Thyroid gland (tissue), 4 donors: ENCODE results near the gene TARS2. TPM values are rescaled to one million over a fixed set of nuclear protein-coding genes. Genes with fewer than 3 reads are reported as not detected.

Experiments
- DNase-seq, 2 donors: peaks; one replicate each; pipeline ENCODE4 v3.0.0-alpha.2; 2019
- H3K27ac ChIP-seq, 3 donors: fragments of 200-600 bp; sonication (generic); 1 replicate in 2 of 3; 2 replicates in 1 of 3; pipeline ENCODE4 v1.5.1; 2016 to 2019; ENCODE audit warnings: mild to moderate bottlenecking in 1 of 3, moderate library complexity in 1 of 3
- H3K27me3 ChIP-seq: fragments of 200-600 bp; sonication (generic); one replicate; pipeline ENCODE4 v1.5.1; 2019
- H3K36me3 ChIP-seq, 2 donors: fragments of 200-600 bp; sonication (generic); one replicate each; pipeline ENCODE4 v1.5.1; 2016 to 2019
- H3K4me1 ChIP-seq, 2 donors: fragments of 200-600 bp; sonication (generic); one replicate each; pipeline ENCODE4 v1.5.1; 2017 to 2019
- H3K4me3 ChIP-seq, 3 donors: fragments of 200-600 bp; sonication (generic); replicated peaks in 1 of 3; 1 replicate in 2 of 3; 2 replicates in 1 of 3; pipeline ENCODE4 v1.5.1; 2016; ENCODE audit warnings: mild to moderate bottlenecking in 1 of 3
- H3K9me3 ChIP-seq: fragments of 200-600 bp; sonication (generic); one replicate; pipeline ENCODE4 v1.5.1; 2017
- POLR2A ChIP-seq, 2 donors: fragments of 450-650 bp; IDR thresholded peaks; one replicate each; pipeline ENCODE4 v1.6.1; 2017; ENCODE audit warnings: antibody characterized with exemption in 2 of 2, mild to moderate bottlenecking in 2 of 2, moderate library complexity in 1 of 2
- WGBS, 2 donors: methylation state at CpG; one replicate each; pipeline ENCODE4 v1.1.5; 2017; 5-methylcytosine and 5-hydroxymethylcytosine counted together
- intact Hi-C: fragments of 100-400 bp; cut with DNase I; formaldehyde crosslinking; loops from one replicate; pipeline ENCODE4 v1.15.1; 2023
- total RNA-seq, 4 donors: library from RNA; depleted of rRNA; stranded (reverse); fragments of >200 nt; gene quantifications; one replicate each; pipeline ENCODE4 v1.2.3, GENCODE V29; 2016
- TF ChIP-seq, protein P1 (sequence below), 6 experiments: fragments of 200-600 bp in 3 of 6; fragments of 450-650 bp in 3 of 6; sonication (generic) in 3 of 6; IDR thresholded peaks; one replicate each; pipeline ENCODE4 v1.5.1; 2016 to 2019; ENCODE audit warnings: antibody characterized with exemption in 6 of 6, mild to moderate bottlenecking in 2 of 6, inconsistent platforms in 1 of 6, moderate library complexity in 1 of 6

Gene TARS2
- total RNA-seq, 4 donors from 2014 or later = 13.8 to 18.2 (median 14.8) TPM

DNA sequence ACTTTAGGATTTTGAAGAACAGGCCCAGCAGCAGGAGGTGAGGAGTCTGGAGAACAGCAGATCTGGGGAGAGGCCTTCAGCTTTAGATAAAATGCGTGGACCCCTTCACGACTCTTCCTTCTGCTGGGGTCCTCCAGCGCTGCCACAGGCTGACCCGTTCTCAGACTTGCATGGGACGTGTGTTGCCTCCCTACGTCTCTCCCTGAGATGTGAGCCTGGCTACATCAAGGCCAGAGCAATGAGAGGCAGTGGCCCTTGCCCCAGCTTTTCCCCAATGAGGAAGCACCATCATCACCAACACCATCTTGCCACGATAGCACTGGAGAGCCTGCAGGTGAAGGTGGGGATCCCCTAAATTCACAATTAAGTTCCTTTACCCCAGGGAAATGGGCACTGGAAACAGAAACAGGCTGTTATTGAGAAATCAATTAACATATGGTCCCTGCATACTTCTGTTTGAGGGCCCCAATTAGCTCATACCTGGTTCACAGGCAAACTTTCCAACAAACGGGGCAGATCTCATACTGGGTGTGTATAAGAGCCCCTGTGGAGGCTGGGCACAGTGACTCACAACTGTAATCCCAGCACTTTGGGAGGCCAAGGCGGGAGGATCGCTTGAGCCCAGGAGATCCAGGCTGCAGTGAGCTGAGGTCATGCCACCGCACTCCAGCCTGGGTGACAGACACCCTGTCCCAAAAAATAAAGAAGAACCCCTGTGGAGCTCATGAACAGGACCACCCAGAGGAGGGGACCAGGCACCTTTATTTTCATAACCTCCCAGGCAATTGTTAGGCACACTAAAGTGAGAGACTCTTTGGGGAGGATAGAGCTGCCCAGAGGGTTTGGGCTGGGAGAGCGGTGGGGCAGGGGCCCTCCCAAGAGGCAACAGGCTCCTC lies 49.9 kb downstream of the TARS2 start:
- intact Hi-C loops = no loop called here
- 91 to 96% methylated on average over 10 to 12 of the region's 12 CpGs for WGBS, 2 donors
- no peak overlapping the region for H3K4me3 ChIP-seq

DNA sequence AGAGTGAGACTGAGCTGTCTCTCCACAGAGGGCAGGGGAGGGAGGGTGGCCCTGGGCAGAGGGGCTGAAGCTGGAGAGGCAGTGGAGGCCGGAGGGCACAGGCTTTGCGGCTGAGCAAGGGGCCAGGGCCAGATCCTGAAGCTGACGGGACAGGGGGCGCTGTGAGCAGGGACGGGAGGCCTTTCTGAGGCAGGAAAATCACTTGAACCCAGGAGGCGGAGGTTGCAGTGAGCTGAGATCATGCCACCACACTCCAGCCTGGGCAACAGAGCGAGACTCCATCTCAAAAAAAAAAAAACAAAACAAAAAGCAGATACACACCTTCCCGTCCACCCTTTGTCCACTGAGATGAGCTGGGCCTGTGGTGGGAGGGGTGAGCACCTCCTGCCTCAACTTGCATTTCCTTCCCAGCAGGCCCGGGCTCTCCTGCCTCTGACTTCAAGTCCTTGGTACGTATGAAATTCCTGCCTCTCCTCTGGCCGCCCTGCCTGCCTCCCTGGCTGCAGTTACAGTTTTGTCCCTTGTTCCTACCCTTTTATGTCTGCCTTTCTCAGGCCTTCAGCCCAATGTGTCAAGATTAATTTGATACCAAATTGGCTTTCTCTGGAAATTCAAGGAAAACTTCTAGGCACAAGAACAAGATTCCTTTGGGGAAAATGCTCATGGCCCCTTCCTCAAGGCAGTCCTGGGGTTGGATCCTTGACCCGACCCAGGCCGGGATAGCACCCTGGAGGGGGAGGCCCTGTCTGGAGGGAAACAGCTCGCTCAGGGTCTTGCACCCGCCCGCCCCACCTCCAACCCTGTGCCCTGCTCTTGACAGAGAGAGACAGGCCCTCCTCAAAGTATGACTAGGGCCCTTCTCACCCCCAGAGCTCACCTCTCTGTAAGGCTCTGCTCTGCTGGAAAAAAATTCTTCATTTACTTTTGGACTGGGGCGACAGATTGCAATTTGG lies 50.8 kb downstream of the TARS2 start:
- Histone ChIP-seq H3K4me1 (peaks cover 0 to 9% of the 10 kb centered on the region in 2 donors), H3K9me3 (no peaks in the 10 kb centered on the region), H3K27ac (no peak overlapping the region), H3K27me3 (no peaks in the 10 kb centered on the region), H3K36me3 (no peaks in the 10 kb centered on the region), H3K4me3 (no peak overlapping the region)
- TF ChIP-seq POLR2A (IDR thresholded peaks at IDR 0.05) = no peak
- TF ChIP-seq, protein P1, sequence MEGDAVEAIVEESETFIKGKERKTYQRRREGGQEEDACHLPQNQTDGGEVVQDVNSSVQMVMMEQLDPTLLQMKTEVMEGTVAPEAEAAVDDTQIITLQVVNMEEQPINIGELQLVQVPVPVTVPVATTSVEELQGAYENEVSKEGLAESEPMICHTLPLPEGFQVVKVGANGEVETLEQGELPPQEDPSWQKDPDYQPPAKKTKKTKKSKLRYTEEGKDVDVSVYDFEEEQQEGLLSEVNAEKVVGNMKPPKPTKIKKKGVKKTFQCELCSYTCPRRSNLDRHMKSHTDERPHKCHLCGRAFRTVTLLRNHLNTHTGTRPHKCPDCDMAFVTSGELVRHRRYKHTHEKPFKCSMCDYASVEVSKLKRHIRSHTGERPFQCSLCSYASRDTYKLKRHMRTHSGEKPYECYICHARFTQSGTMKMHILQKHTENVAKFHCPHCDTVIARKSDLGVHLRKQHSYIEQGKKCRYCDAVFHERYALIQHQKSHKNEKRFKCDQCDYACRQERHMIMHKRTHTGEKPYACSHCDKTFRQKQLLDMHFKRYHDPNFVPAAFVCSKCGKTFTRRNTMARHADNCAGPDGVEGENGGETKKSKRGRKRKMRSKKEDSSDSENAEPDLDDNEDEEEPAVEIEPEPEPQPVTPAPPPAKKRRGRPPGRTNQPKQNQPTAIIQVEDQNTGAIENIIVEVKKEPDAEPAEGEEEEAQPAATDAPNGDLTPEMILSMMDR (IDR thresholded peaks at IDR 0.05) = no peak
- WGBS, 2 donors = 74 to 75% methylated on average over 17 of the region's 17 CpGs
- intact Hi-C loops = no loop called here
- DNase-seq = no peak

More for the DNA sequence above, 49.9 kb downstream of the TARS2 start:
- Histone ChIP-seq H3K27ac (no peak overlapping the region), H3K4me1 (peaks cover 6 to 18% of the 10 kb centered on the region in 2 donors), H3K36me3 (no peaks in the 10 kb centered on the region), H3K27me3 (no peaks in the 10 kb centered on the region), H3K9me3 (no peaks in the 10 kb centered on the region)
- TF ChIP-seq, protein P1 (IDR thresholded peaks at IDR 0.05) = no peak
- no peak for TF ChIP-seq POLR2A (IDR thresholded peaks at IDR 0.05)
- DNase-seq = no peak

DNA sequence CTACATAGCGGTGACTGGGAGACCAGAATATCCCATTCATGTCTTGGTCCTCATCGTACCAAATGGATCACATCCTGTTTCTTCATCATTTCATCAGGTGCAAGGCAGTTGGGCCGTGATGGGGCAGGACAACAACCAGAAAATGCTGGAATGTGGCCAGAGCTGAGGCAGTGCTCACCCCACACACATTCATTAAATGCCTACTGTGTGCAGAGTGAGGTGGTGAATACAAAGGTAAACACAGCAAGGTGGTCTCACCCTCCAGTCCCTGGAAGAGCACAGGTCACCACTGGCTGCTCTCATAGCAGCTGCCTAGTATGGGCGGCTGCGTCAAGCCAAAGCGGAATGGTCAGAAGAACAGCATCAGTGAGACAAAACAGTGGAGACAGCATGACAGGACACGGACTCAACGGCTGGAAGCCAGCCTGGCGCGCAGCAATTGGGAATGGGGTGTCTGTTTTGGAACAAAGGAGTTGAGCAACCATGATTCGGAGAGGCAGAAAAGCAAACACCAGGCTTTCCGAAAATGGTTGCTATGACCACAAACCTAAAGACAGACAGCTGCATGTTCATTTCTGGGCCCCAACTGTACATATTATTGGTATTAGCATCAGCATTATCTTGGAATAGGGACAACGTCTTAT lies 56.4 kb downstream of the TARS2 start:
- Histone ChIP-seq H3K27ac (no peak overlapping the region), H3K27me3 (no peaks in the 10 kb centered on the region), H3K9me3 (no peaks in the 10 kb centered on the region), H3K4me3 (no peak overlapping the region), H3K36me3 (no peaks in the 10 kb centered on the region), H3K4me1 (peaks cover 0 to 5% of the 10 kb centered on the region in 2 donors)
- 82 to 86% methylated on average over 13 of the region's 13 CpGs for WGBS, 2 donors
- no peak for DNase-seq
- TF ChIP-seq, protein P1 (IDR thresholded peaks at IDR 0.05) = no peak
- TF ChIP-seq POLR2A (IDR thresholded peaks at IDR 0.05) = no peak
- intact Hi-C loops = no loop called here

DNA sequence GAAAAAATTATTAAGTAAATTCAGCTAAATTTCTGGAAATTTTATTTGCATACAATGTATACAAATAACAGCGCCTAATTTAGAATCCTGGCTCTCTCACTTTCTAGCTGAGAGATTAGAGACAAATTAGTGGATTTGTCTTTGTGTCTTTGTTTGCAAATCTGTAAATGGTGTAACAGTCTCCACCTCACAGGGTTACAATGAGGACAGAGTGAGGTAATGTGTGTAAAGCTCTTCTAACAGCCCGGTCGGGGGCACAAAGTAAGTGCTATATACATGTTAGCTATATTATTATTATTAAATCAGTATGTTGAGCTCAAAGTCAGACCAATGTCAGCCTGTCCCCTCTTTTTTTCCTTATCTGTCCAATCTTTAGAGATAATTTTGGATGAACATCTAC lies 57.0 kb downstream of the TARS2 start:
- no peaks in the 10 kb centered on the region for H3K9me3 ChIP-seq
- H3K36me3 ChIP-seq = no peaks in the 10 kb centered on the region
- H3K27ac ChIP-seq = no peak overlapping the region
- H3K4me3 ChIP-seq = no peak overlapping the region
- DNase-seq = no peak
- H3K27me3 ChIP-seq = no peaks in the 10 kb centered on the region
- WGBS, 2 donors = 70 to 83% methylated on average over 3 of the region's 3 CpGs
- H3K4me1 ChIP-seq = peaks cover 0 to 5% of the 10 kb centered on the region in 2 donors
- intact Hi-C loops = no loop called here
- TF ChIP-seq, protein P1 (IDR thresholded peaks at IDR 0.05) = no peak
- no peak for TF ChIP-seq POLR2A (IDR thresholded peaks at IDR 0.05)
